Lower leg skin (tissue), 4 donors: ENCODE results near the gene DGAT2. TPM values are rescaled to one million over a fixed set of nuclear protein-coding genes. Genes with fewer than 3 reads are reported as not detected.

ENCODE experiments used
- DNase-seq, 2 donors: peaks; one replicate each; pipeline ENCODE4 v3.0.0-alpha.2; 2019; ENCODE audit warnings: low spot score in 2 of 2
- H3K4me3 ChIP-seq: fragments of 200-600 bp; sonication (generic); 2 replicates; pipeline ENCODE4 v1.5.1; 2017; ENCODE audit warnings: mild to moderate bottlenecking, low read depth; ENCODE audit not compliant: poor library complexity, severe bottlenecking
- POLR2A ChIP-seq, 2 donors: fragments of 450-650 bp; IDR thresholded peaks; one replicate each; pipeline ENCODE4 v1.6.1; 2016 to 2017; ENCODE audit warnings: antibody characterized with exemption in 2 of 2, mild to moderate bottlenecking in 1 of 2, moderate library complexity in 1 of 2
- WGBS, 2 donors: methylation state at CpG; one replicate each; pipeline ENCODE4 v1.1.5; 2018; 5-methylcytosine and 5-hydroxymethylcytosine counted together
- intact Hi-C: fragments of 100-400 bp; cut with DNase I; formaldehyde crosslinking; loops from one replicate; pipeline ENCODE4 v1.15.0; 2023; ENCODE audit warnings: low total_unique reads
- total RNA-seq, 4 donors: library from RNA; depleted of rRNA; stranded (reverse); fragments of >200 nt; gene quantifications; one replicate each; pipeline ENCODE4 v1.1.0, GENCODE V29; 2016
- TF ChIP-seq, protein P1 (sequence below), 3 donors: fragments of 450-650 bp; IDR thresholded peaks; one replicate each; pipeline ENCODE4 v1.5.1; 2016; ENCODE audit warnings: antibody characterized with exemption in 3 of 3, mild to moderate bottlenecking in 3 of 3, moderate library complexity in 2 of 3

Gene DGAT2, protein sequence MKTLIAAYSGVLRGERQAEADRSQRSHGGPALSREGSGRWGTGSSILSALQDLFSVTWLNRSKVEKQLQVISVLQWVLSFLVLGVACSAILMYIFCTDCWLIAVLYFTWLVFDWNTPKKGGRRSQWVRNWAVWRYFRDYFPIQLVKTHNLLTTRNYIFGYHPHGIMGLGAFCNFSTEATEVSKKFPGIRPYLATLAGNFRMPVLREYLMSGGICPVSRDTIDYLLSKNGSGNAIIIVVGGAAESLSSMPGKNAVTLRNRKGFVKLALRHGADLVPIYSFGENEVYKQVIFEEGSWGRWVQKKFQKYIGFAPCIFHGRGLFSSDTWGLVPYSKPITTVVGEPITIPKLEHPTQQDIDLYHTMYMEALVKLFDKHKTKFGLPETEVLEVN
- 100 to 1,000 TPM; 160 to 545 (median 289) TPM for total RNA-seq

DNA sequence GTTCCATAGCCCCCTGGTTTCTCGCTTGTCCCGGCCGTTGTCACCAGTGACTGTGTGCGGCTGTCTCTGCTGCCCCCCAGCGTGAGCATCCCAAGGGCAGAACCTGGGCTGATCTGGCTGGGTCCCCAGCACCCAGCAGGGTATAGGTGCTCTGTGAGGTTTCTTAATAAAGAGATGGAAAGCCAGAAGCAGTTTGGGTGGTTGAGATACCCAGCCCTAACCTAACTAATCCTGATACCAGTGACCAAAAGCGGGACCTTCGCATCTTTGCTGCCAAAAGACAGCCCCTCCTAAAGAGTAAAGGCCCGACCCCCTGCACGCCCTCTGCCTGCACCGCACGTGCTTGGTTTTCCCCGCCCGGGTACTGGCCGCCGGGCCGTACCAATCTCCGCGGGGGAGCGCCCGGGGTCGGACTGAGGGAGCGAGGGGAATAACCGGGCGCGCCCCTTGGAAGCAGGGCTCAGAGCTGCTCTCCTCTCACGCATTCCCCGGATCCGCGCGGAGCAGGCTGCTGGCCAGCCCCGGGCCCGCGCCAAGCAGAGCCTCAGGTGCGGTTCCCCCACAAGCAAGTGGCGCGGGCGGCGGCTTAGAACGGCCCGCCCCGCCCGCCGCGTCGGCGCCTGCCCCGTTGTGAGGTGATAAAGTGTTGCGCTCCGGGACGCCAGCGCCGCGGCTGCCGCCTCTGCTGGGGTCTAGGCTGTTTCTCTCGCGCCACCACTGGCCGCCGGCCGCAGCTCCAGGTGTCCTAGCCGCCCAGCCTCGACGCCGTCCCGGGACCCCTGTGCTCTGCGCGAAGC lies at the start of gene DGAT2:
TSS of gene DGAT2 (plus strand) at position 667 of the 797 bp plus-strand sequence. CDS start 214 bp downstream, outside the sequence.
- TF ChIP-seq, protein P1, sequence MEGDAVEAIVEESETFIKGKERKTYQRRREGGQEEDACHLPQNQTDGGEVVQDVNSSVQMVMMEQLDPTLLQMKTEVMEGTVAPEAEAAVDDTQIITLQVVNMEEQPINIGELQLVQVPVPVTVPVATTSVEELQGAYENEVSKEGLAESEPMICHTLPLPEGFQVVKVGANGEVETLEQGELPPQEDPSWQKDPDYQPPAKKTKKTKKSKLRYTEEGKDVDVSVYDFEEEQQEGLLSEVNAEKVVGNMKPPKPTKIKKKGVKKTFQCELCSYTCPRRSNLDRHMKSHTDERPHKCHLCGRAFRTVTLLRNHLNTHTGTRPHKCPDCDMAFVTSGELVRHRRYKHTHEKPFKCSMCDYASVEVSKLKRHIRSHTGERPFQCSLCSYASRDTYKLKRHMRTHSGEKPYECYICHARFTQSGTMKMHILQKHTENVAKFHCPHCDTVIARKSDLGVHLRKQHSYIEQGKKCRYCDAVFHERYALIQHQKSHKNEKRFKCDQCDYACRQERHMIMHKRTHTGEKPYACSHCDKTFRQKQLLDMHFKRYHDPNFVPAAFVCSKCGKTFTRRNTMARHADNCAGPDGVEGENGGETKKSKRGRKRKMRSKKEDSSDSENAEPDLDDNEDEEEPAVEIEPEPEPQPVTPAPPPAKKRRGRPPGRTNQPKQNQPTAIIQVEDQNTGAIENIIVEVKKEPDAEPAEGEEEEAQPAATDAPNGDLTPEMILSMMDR (IDR thresholded peaks at IDR 0.05) = no peak
- no peak for TF ChIP-seq POLR2A (IDR thresholded peaks at IDR 0.05)
- DNase-seq = peak in 1 of 2 donors; percentile 90
- 3 to 14% methylated on average over 21 to 60 of the region's 66 CpGs for WGBS, 2 donors
- peak within 1 kb of the TSS; percentile 12 for H3K4me3 ChIP-seq
- intact Hi-C loops = no loop called here

DNA sequence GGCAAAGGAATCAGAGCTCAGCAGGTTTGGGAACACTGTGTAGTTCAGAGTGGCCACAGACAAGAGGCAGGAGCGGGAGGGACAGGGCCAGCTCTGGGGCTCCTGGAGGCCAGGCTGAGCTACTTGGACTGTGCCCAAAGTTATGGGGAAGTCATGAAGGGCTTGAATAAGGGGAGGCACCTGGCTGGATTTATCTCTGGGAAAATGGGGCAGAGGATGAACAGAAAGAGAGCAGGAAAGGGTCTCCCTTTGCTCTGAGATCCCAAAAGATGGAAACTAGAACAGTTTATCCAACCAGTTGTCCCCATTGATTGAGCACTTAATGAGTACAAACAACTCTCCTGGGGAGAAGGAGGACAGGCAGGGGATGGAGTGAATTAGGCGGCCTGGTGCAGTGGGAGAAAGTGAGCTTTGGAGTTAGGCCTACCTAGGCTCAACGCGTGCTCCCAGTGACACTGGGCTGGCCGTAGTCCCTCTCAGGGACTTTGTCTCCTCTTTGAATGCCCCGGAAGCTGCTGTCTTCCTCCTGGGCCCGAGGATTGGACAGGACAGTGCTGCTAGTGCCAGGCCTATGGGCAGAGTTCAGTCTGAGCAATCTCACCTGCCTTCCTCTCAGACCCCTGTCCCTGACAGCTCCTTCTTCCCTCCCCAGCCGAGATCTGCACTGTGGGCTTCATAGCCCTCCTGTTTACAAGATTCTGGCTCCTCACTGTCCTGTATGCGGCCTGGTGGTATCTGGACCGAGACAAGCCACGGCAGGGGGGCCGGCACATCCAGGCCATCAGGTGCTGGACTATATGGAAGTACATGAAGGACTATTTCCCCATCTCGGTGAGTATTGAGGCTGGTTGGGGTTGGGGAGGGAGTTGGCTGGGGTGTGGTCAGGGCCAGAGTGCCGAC lies 49.0 kb upstream of the DGAT2 start:
- DNase-seq = peak in 1 of 2 donors; percentile 66
- intact Hi-C loops = no loop called here
- TF ChIP-seq POLR2A (IDR thresholded peaks at IDR 0.05) = no peak
- TF ChIP-seq, protein P1 (IDR thresholded peaks at IDR 0.05) = no peak
- H3K4me3 ChIP-seq = no peak overlapping the region
- WGBS, 2 donors = 94 to 95% methylated on average over 14 of the region's 14 CpGs

- DNase-seq = no peak
- intact Hi-C loops = no loop called here
- TF ChIP-seq, protein P1 (IDR thresholded peaks at IDR 0.05) = no peak
- TF ChIP-seq POLR2A (IDR thresholded peaks at IDR 0.05) = no peak
- WGBS, 2 donors = 92 to 93% methylated on average over 6 of the region's 6 CpGs
- no peak overlapping the region for H3K4me3 ChIP-seq
Observed at GRCh38 chr11:75720639-75721038, 47.9 kb upstream of the DGAT2 start.

DNA sequence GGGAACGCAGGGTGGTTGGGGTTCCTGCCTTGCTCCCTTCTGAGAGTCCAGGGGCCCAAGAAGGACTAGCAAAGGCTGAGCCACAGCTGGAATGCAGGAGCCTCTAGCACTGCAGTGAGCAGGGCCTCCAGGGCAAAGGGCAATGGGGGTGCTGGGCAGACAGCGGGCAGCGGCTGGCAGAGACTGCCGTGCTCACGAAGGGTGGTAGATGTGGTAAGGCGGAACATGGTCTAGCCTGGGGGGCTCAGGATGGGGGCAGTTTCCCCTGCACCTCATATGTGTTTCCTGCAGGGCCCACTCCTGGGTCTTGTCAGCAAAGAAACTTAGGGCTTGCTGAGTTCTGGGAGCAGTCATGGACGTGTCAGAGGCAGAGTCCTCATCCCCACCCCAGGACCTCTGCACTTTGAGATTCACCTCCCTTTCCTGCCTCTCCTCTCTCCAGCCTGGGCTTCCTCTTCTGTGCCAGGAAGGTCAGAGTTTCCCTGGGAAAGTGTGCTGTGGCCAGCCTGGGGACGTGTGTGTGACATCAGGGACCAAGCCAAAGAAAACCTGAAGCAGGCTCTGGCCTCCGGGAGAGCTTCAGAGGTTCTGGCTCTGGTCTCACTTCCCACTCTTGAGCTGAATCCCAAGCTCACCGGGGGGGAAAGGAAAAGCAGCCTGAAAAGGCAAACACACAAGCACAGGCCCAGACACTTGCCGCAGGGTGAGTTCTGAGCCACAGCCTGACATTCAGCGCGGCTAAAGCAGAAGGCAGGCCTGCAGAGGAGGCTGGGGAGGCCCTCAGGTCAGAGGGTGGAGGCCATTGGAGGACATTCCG lies 46.5 kb upstream of the DGAT2 start:
- intact Hi-C loops = no loop called here
- TF ChIP-seq POLR2A (IDR thresholded peaks at IDR 0.05) = no peak
- TF ChIP-seq, protein P1 (IDR thresholded peaks at IDR 0.05) = no peak
- WGBS, 2 donors = 74 to 86% methylated on average over 14 of the region's 14 CpGs
- no peak overlapping the region for H3K4me3 ChIP-seq
- DNase-seq = no peak

DNA sequence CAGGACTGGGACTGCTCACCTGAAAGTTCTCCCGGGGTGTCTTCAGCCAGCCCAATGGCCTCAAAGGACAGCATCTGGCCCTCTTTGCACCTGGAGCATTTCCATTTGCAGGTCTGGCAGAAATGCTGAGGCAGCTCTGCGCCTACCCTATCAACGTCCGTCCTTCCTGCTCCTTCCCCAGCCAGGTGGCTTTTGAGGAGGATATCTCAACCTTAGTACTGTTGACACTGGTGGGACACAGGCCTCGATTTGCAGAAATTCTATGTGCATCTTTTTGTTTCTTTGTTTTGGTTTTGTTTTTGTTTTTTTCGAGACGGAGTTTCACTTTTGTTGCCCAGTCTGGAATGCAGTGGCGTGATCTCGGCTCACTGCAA lies 45.9 kb upstream of the DGAT2 start:
- intact Hi-C loops = no loop called here
- TF ChIP-seq, protein P1 (IDR thresholded peaks at IDR 0.05) = no peak
- TF ChIP-seq POLR2A (IDR thresholded peaks at IDR 0.05) = no peak
- no peak for DNase-seq
- WGBS, 2 donors = 88 to 91% methylated on average over 9 of the region's 9 CpGs
- no peak overlapping the region for H3K4me3 ChIP-seq
